GM12891 (cell line): ENCODE results near the gene VWA5A.

Experiments used
- POLR2AphosphoS5 ChIP-seq: IDR thresholded peaks from 2 replicates; pipeline ENCODE4 v1.6.1; 2011; ENCODE audit warnings: low read depth, low read length, control low read depth
- TAF1 ChIP-seq: IDR thresholded peaks from 2 replicates; pipeline ENCODE4 v1.6.1; 2011; ENCODE audit warnings: low read depth, low read length, control low read depth

GRCh38 chr11:124082371-124082770 lies 32.9 kb upstream of the VWA5A start:
- TF ChIP-seq POLR2AphosphoS5 (no peak), TAF1 (no peak)
